ENCODE measurements around the gene ACTR3.

Gene ACTR3

GRCh38 chr2:113876503-113877387, 13.1 kb upstream of the ACTR3 start:
- H3K4me3 ChIP-seq (ENCODE audit: low read length): no peak overlapping the region
- H3K36me3 ChIP-seq (ENCODE audit: insufficient read depth, low read length): no peaks in the 10 kb centered on the region
- H3K9ac ChIP-seq (ENCODE audit: low read depth, low read length): no peak overlapping the region
- H3K27me3 ChIP-seq (ENCODE audit: control insufficient read depth, insufficient read depth, low read length): no peaks in the 10 kb centered on the region
- peaks cover 20% of the 10 kb centered on the region for H3K4me1 ChIP-seq (ENCODE audit: control insufficient read depth, insufficient read depth, low read length)
- no peaks in the 10 kb centered on the region for H3K9me3 ChIP-seq (replicated peaks; ENCODE audit: low read length)
- no peak overlapping the region for H3K4me2 ChIP-seq (ENCODE audit: low read length)

GRCh38 chr2:113877711-113878598, 11.9 kb upstream of the ACTR3 start:
- no peak overlapping the region for H3K4me3 ChIP-seq (ENCODE audit: low read length)
- H3K36me3 ChIP-seq (ENCODE audit: insufficient read depth, low read length): peaks cover 3% of the 10 kb centered on the region
- H3K4me2 ChIP-seq (ENCODE audit: low read length): peak overlapping the region; percentile 40
- no peaks in the 10 kb centered on the region for H3K9me3 ChIP-seq (replicated peaks; ENCODE audit: low read length)
- H3K27me3 ChIP-seq (ENCODE audit: control insufficient read depth, insufficient read depth, low read length): no peaks in the 10 kb centered on the region
- peaks cover 12% of the 10 kb centered on the region for H3K4me1 ChIP-seq (ENCODE audit: control insufficient read depth, insufficient read depth, low read length)
- H3K9ac ChIP-seq (ENCODE audit: low read depth, low read length): peak overlapping the region; percentile 7

GRCh38 chr2:113878743-113879142, 11.1 kb upstream of the ACTR3 start:
- Histone ChIP-seq H3K9ac (ENCODE audit: low read depth, low read length) (no peak overlapping the region), H3K9me3 (replicated peaks; ENCODE audit: low read length) (no peaks in the 10 kb centered on the region)

GRCh38 chr2:113879457-113879856, 10.4 kb upstream of the ACTR3 start:
- Histone ChIP-seq H3K9me3 (replicated peaks; ENCODE audit: low read length) (no peaks in the 10 kb centered on the region), H3K36me3 (ENCODE audit: insufficient read depth, low read length) (peaks cover 3% of the 10 kb centered on the region), H3K9ac (ENCODE audit: low read depth, low read length) (no peak overlapping the region), H3K4me2 (ENCODE audit: low read length) (no peak overlapping the region), H3K4me1 (ENCODE audit: control insufficient read depth, insufficient read depth, low read length) (peaks cover 12% of the 10 kb centered on the region), H3K27me3 (ENCODE audit: control insufficient read depth, insufficient read depth, low read length) (no peaks in the 10 kb centered on the region), H3K4me3 (ENCODE audit: low read length) (no peak overlapping the region)

More at GRCh38 chr2:113878743-113879142, 11.1 kb upstream of the ACTR3 start:
- H3K4me3 ChIP-seq (ENCODE audit: low read length): no peak overlapping the region
- peaks cover 3% of the 10 kb centered on the region for H3K36me3 ChIP-seq (ENCODE audit: insufficient read depth, low read length)
- H3K4me1 ChIP-seq (ENCODE audit: control insufficient read depth, insufficient read depth, low read length): peaks cover 12% of the 10 kb centered on the region
- H3K4me2 ChIP-seq (ENCODE audit: low read length): no peak overlapping the region
- H3K27me3 ChIP-seq (ENCODE audit: control insufficient read depth, insufficient read depth, low read length): no peaks in the 10 kb centered on the region

- Histone ChIP-seq H3K4me2 (ENCODE audit: low read length) (peak overlapping the region; percentile 82), H3K9me3 (replicated peaks; ENCODE audit: low read length) (no peaks in the 10 kb centered on the region), H3K4me1 (ENCODE audit: control insufficient read depth, insufficient read depth, low read length) (peaks cover 29% of the 10 kb centered on the region), H3K9ac (ENCODE audit: low read depth, low read length) (no peak overlapping the region), H3K4me3 (ENCODE audit: low read length) (no peak overlapping the region), H3K36me3 (ENCODE audit: insufficient read depth, low read length) (peaks cover 3% of the 10 kb centered on the region), H3K27me3 (ENCODE audit: control insufficient read depth, insufficient read depth, low read length) (no peaks in the 10 kb centered on the region)
Measured at GRCh38 chr2:113886479-113887008, 3.3 kb upstream of the ACTR3 start.

GRCh38 chr2:113887009-113887792, 2.7 kb upstream of the ACTR3 start:
- Histone ChIP-seq H3K4me2 (ENCODE audit: low read length) (peak overlapping the region; percentile 82), H3K9me3 (replicated peaks; ENCODE audit: low read length) (no peaks in the 10 kb centered on the region), H3K36me3 (ENCODE audit: insufficient read depth, low read length) (peaks cover 6% of the 10 kb centered on the region), H3K4me3 (ENCODE audit: low read length) (peak overlapping the region; percentile 16), H3K27me3 (ENCODE audit: control insufficient read depth, insufficient read depth, low read length) (no peaks in the 10 kb centered on the region), H3K9ac (ENCODE audit: low read depth, low read length) (no peak overlapping the region), H3K4me1 (ENCODE audit: control insufficient read depth, insufficient read depth, low read length) (peaks cover 31% of the 10 kb centered on the region)

- H3K36me3 ChIP-seq (ENCODE audit: insufficient read depth, low read length): peaks cover 9% of the 10 kb centered on the region
- H3K4me3 ChIP-seq (ENCODE audit: low read length): peak overlapping the region; percentile 84
- H3K4me2 ChIP-seq (ENCODE audit: low read length): peak overlapping the region; percentile 82
- no peaks in the 10 kb centered on the region for H3K9me3 ChIP-seq (replicated peaks; ENCODE audit: low read length)
- peak overlapping the region; percentile 93 for H3K9ac ChIP-seq (ENCODE audit: low read depth, low read length)
- H3K4me1 ChIP-seq (ENCODE audit: control insufficient read depth, insufficient read depth, low read length): peaks cover 46% of the 10 kb centered on the region
- no peaks in the 10 kb centered on the region for H3K27me3 ChIP-seq (ENCODE audit: control insufficient read depth, insufficient read depth, low read length)
Measured at GRCh38 chr2:113888641-113889470, 1.0 kb upstream of the ACTR3 start.

GRCh38 chr2:113890253-113891235, 655 bp downstream of the ACTR3 start:
- H3K36me3 ChIP-seq (ENCODE audit: insufficient read depth, low read length): peaks cover 19% of the 10 kb centered on the region
- H3K9me3 ChIP-seq (replicated peaks; ENCODE audit: low read length): no peaks in the 10 kb centered on the region
- H3K4me1 ChIP-seq (ENCODE audit: control insufficient read depth, insufficient read depth, low read length): peaks cover 63% of the 10 kb centered on the region

GRCh38 chr2:113891265-113891959, 1.5 kb downstream of the ACTR3 start:
- Histone ChIP-seq H3K4me3 (ENCODE audit: low read length) (peak overlapping the region; percentile 95), H3K9ac (ENCODE audit: low read depth, low read length) (peak overlapping the region; percentile 98), H3K4me1 (ENCODE audit: control insufficient read depth, insufficient read depth, low read length) (peaks cover 67% of the 10 kb centered on the region), H3K4me2 (ENCODE audit: low read length) (peak overlapping the region; percentile 86), H3K27me3 (ENCODE audit: control insufficient read depth, insufficient read depth, low read length) (no peaks in the 10 kb centered on the region), H3K9me3 (replicated peaks; ENCODE audit: low read length) (no peaks in the 10 kb centered on the region), H3K36me3 (ENCODE audit: insufficient read depth, low read length) (peaks cover 19% of the 10 kb centered on the region)

More at GRCh38 chr2:113890253-113891235, 655 bp downstream of the ACTR3 start:
- peak overlapping the region; percentile 86 for H3K4me2 ChIP-seq (ENCODE audit: low read length)
- peak overlapping the region; percentile 95 for H3K4me3 ChIP-seq (ENCODE audit: low read length)
- peak overlapping the region; percentile 98 for H3K9ac ChIP-seq (ENCODE audit: low read depth, low read length)
- no peaks in the 10 kb centered on the region for H3K27me3 ChIP-seq (ENCODE audit: control insufficient read depth, insufficient read depth, low read length)

Measured in skeletal muscle satellite cell (primary cell).